GM23338 (cell line): Measurements from ENCODE around the gene AMBP. TPM values are rescaled to one million over a fixed set of nuclear protein-coding genes. Genes with fewer than 3 reads are reported as not detected.

Source experiments
- ATAC-seq: fragments of 200-7000 bp; cut with Tn5 transposase; 3 replicates; pipeline ENCODE4 v1.9.1; 2020
- DNase-seq: peaks from one replicate; pipeline ENCODE4 v3.0.0-alpha.2; 2015; ENCODE audit warnings: low spot score
- H2AFZ ChIP-seq: fragments of 200-600 bp; sonication (generic); 2 replicates; pipeline ENCODE4 v1.8.0; 2016; ENCODE audit warnings: antibody characterized with exemption, mild to moderate bottlenecking, moderate library complexity
- H3F3A ChIP-seq: fragments of 200-600 bp; sonication (generic); replicated peaks from 2 replicates; pipeline ENCODE4 v1.8.0; 2017; ENCODE audit warnings: antibody characterized with exemption, mixed run types, low read depth
- H3K27ac ChIP-seq: fragments of 200-600 bp; sonication (generic); 2 replicates; pipeline ENCODE4 v1.6.1; 2016; ENCODE audit warnings: low read depth
- H3K27me3 ChIP-seq: fragments of 200-600 bp; sonication (generic); 2 replicates; pipeline ENCODE4 v1.8.0; 2016; ENCODE audit warnings: mild to moderate bottlenecking, mixed run types, moderate library complexity; ENCODE audit not compliant: insufficient read depth
- H3K36me3 ChIP-seq: fragments of 200-600 bp; sonication (generic); 2 replicates; pipeline ENCODE4 v1.8.0; 2016; ENCODE audit warnings: mild to moderate bottlenecking; ENCODE audit not compliant: insufficient read depth
- H3K4me1 ChIP-seq: fragments of 200-600 bp; sonication (generic); 2 replicates; pipeline ENCODE4 v1.8.0; 2016; ENCODE audit warnings: mild to moderate bottlenecking, moderate library complexity; ENCODE audit not compliant: insufficient read depth
- H3K4me2 ChIP-seq: fragments of 200-600 bp; sonication (generic); 2 replicates; pipeline ENCODE4 v1.7.1; 2017; ENCODE audit warnings: mixed run types
- H3K4me3 ChIP-seq: fragments of 200-600 bp; sonication (generic); 2 replicates; pipeline ENCODE4 v1.6.1; 2016; ENCODE audit warnings: mixed run types
- H3K79me2 ChIP-seq: fragments of 200-600 bp; sonication (generic); replicated peaks from 2 replicates; pipeline ENCODE4 v1.8.0; 2017; ENCODE audit warnings: mild to moderate bottlenecking; ENCODE audit not compliant: insufficient read depth
- H3K9me2 ChIP-seq: fragments of 200-600 bp; sonication (generic); 2 replicates; pipeline ENCODE4 v1.8.0; 2017; ENCODE audit not compliant: insufficient read depth
- H4K20me1 ChIP-seq: fragments of 200-600 bp; sonication (generic); replicated peaks from 2 replicates; pipeline ENCODE4 v1.8.0; 2017; ENCODE audit warnings: mild to moderate bottlenecking; ENCODE audit not compliant: insufficient read depth
- H3K27ac Mint-ChIP-seq: 2 replicates; pipeline ENCODE4 v1.8.0; 2020; ENCODE audit warnings: inconsistent platforms, mild to moderate bottlenecking, moderate library complexity, mixed read lengths
- H3K27me3 Mint-ChIP-seq: 3 replicates; pipeline ENCODE4 v1.8.0; 2022; ENCODE audit warnings: low read depth, mild to moderate bottlenecking, moderate library complexity, mixed read lengths, inconsistent platforms; ENCODE audit not compliant: insufficient read depth, poor library complexity
- H3K36me3 Mint-ChIP-seq: 3 replicates; pipeline ENCODE4 v1.8.0; 2021; ENCODE audit warnings: low read depth, mild to moderate bottlenecking, inconsistent platforms, moderate library complexity, mixed read lengths
- H3K4me1 Mint-ChIP-seq: 3 replicates; pipeline ENCODE4 v1.8.0; 2020; ENCODE audit warnings: mild to moderate bottlenecking, inconsistent platforms, mixed read lengths
- H3K4me3 Mint-ChIP-seq: 3 replicates; pipeline ENCODE4 v1.8.0; 2021; ENCODE audit warnings: moderate library complexity, mild to moderate bottlenecking, inconsistent platforms, mixed read lengths
- H3K9me3 Mint-ChIP-seq: 3 replicates; pipeline ENCODE4 v1.8.0; 2020; ENCODE audit warnings: moderate library complexity, mild to moderate bottlenecking, inconsistent platforms, mixed read lengths
- EZH2 ChIP-seq: fragments of 200-600 bp; sonication (generic); IDR thresholded peaks from one replicate; pipeline ENCODE4 v1.8.0; 2017; ENCODE audit warnings: antibody characterized with exemption, mild to moderate bottlenecking, low read depth; ENCODE audit not compliant: unreplicated experiment
- EZH2phosphoT487 ChIP-seq: fragments of 200-600 bp; sonication (generic); IDR thresholded peaks from one replicate; pipeline ENCODE4 v1.8.1; 2018; ENCODE audit warnings: antibody characterized with exemption; ENCODE audit not compliant: unreplicated experiment
- JUNB ChIP-seq: IDR thresholded peaks from one replicate; pipeline ENCODE4 v1.6.1; 2016; ENCODE audit warnings: antibody characterized with exemption; ENCODE audit not compliant: unreplicated experiment
- POLR2AphosphoS5 ChIP-seq: IDR thresholded peaks from 2 replicates; pipeline ENCODE4 v1.6.1; 2016; ENCODE audit warnings: antibody characterized with exemption, low read depth
- polyA plus RNA-seq: library from polyadenylated mRNA; unstranded; fragments of >200 nt; fragmentation: Nextera tagmentation; extraction: Ambion mirVana; gene quantifications from 2 replicates; pipeline ENCODE4 v1.2.1, GENCODE V29; 2016
- total RNA-seq: library from RNA; depleted of rRNA; stranded (reverse); fragments of >200 nt; shearing (Covaris generic); gene quantifications from 2 replicates; pipeline ENCODE4 v1.2.3, GENCODE V29; 2014
- TF ChIP-seq, protein P1 (sequence below): IDR thresholded peaks from 2 replicates; pipeline ENCODE4 v1.6.1; 2016; ENCODE audit warnings: antibody characterized with exemption
- TF ChIP-seq, protein P2 (sequence below): IDR thresholded peaks from one replicate; pipeline ENCODE4 v1.6.1; 2018; ENCODE audit warnings: antibody characterized with exemption; ENCODE audit not compliant: unreplicated experiment
- TF ChIP-seq, protein P3 (sequence below), 2 experiments: fragments of 200-600 bp in 1 of 2; sonication (generic) in 1 of 2; conservative IDR thresholded peaks; 2 replicates each; pipeline versions ENCODE4 v1.5.1 to v1.6.1; 2016 to 2017; ENCODE audit warnings: antibody characterized with exemption in 2 of 2, low read depth in 2 of 2, mild to moderate bottlenecking in 2 of 2, moderate library complexity in 1 of 2

AMBP gene
- total and polyA plus RNA-seq, 2 experiments from 2014 or later, result 1.3 to 2.0 TPM

- TF ChIP-seq, protein P1, sequence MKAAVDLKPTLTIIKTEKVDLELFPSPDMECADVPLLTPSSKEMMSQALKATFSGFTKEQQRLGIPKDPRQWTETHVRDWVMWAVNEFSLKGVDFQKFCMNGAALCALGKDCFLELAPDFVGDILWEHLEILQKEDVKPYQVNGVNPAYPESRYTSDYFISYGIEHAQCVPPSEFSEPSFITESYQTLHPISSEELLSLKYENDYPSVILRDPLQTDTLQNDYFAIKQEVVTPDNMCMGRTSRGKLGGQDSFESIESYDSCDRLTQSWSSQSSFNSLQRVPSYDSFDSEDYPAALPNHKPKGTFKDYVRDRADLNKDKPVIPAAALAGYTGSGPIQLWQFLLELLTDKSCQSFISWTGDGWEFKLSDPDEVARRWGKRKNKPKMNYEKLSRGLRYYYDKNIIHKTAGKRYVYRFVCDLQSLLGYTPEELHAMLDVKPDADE, result no peak
- TF ChIP-seq, protein P2, sequence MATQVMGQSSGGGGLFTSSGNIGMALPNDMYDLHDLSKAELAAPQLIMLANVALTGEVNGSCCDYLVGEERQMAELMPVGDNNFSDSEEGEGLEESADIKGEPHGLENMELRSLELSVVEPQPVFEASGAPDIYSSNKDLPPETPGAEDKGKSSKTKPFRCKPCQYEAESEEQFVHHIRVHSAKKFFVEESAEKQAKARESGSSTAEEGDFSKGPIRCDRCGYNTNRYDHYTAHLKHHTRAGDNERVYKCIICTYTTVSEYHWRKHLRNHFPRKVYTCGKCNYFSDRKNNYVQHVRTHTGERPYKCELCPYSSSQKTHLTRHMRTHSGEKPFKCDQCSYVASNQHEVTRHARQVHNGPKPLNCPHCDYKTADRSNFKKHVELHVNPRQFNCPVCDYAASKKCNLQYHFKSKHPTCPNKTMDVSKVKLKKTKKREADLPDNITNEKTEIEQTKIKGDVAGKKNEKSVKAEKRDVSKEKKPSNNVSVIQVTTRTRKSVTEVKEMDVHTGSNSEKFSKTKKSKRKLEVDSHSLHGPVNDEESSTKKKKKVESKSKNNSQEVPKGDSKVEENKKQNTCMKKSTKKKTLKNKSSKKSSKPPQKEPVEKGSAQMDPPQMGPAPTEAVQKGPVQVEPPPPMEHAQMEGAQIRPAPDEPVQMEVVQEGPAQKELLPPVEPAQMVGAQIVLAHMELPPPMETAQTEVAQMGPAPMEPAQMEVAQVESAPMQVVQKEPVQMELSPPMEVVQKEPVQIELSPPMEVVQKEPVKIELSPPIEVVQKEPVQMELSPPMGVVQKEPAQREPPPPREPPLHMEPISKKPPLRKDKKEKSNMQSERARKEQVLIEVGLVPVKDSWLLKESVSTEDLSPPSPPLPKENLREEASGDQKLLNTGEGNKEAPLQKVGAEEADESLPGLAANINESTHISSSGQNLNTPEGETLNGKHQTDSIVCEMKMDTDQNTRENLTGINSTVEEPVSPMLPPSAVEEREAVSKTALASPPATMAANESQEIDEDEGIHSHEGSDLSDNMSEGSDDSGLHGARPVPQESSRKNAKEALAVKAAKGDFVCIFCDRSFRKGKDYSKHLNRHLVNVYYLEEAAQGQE, result no peak
- no peak for TF ChIP-seq EZH2phosphoT487
- no peak for TF ChIP-seq EZH2
- TF ChIP-seq POLR2AphosphoS5, result no peak
- TF ChIP-seq JUNB, result no peak
- TF ChIP-seq, protein P3, sequence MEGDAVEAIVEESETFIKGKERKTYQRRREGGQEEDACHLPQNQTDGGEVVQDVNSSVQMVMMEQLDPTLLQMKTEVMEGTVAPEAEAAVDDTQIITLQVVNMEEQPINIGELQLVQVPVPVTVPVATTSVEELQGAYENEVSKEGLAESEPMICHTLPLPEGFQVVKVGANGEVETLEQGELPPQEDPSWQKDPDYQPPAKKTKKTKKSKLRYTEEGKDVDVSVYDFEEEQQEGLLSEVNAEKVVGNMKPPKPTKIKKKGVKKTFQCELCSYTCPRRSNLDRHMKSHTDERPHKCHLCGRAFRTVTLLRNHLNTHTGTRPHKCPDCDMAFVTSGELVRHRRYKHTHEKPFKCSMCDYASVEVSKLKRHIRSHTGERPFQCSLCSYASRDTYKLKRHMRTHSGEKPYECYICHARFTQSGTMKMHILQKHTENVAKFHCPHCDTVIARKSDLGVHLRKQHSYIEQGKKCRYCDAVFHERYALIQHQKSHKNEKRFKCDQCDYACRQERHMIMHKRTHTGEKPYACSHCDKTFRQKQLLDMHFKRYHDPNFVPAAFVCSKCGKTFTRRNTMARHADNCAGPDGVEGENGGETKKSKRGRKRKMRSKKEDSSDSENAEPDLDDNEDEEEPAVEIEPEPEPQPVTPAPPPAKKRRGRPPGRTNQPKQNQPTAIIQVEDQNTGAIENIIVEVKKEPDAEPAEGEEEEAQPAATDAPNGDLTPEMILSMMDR (conservative IDR thresholded peaks at IDR 0.05; ENCODE audit: low read depth in 2 of 2), result no peak
- H3K79me2 ChIP-seq, result no peaks in the 10 kb centered on the region
- H3K9me3 Mint-ChIP-seq, result peaks cover 15% of the 10 kb centered on the region
- no peaks in the 10 kb centered on the region for H3K9me2 ChIP-seq
- H3K4me2 ChIP-seq, result no peak overlapping the region
- no peaks in the 10 kb centered on the region for H3F3A ChIP-seq
- no peaks in the 10 kb centered on the region for H3K4me1 ChIP-seq
- peaks cover 51% of the 10 kb centered on the region for H3K36me3 Mint-ChIP-seq
- DNase-seq (no peak), ATAC-seq (no peak)
- no peaks in the 10 kb centered on the region for H3K27me3 ChIP-seq
- H3K4me1 Mint-ChIP-seq, result peaks cover 6% of the 10 kb centered on the region
- no peak overlapping the region for H3K4me3 Mint-ChIP-seq
- H3K4me3 ChIP-seq, result no peak overlapping the region
- peaks cover 4% of the 10 kb centered on the region for H3K27me3 Mint-ChIP-seq
- H3K27ac ChIP-seq, result no peak overlapping the region
- H3K36me3 ChIP-seq, result no peaks in the 10 kb centered on the region; the same call in 1 of the 2 replicates
- H4K20me1 ChIP-seq, result no peaks in the 10 kb centered on the region
- no peak overlapping the region for H2AFZ ChIP-seq
- no peak overlapping the region for H3K27ac Mint-ChIP-seq
Observed at GRCh38 chr9:114027863-114028465, 50.1 kb downstream of the AMBP start.

DNA sequence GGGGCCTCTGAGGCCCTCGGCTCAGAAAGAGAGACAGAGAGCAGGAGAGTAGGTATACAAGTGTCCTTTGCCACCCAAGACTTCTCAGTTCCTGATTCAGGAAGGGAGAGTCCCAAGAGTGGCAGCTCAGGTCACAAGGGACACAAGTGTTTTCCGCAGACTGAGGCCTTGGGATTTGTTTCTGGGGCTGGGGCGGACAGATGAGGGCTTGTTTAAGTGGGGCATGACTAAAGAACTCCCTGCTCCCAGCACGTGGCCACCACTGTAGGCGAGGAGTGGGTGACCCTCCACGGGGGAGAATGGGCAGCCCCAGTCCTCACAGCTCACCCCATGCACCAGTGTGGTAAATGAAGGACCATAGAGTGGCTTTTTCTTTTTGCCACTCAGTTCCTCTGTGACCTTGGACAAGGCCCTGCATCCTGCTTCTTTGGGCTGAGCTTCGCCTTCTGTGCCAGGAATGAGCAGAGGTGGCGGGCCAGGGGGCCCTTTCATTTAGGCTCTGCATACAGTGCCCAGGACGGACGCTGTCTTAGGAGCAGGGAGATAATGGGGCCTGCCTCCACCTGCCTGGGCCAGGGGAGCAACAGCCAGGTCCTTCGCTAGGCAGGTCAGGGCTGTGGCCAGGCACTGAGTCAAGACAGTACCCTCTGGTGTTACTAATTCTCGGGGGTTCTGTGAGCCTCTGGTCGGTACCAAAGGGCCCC lies 50.8 kb downstream of the AMBP start:
- no peak overlapping the region for H3K4me3 ChIP-seq
- no peaks in the 10 kb centered on the region for H3K79me2 ChIP-seq
- no peaks in the 10 kb centered on the region for H3K9me2 ChIP-seq
- H3F3A ChIP-seq, result no peaks in the 10 kb centered on the region
- no peak for ATAC-seq
- H3K4me1 ChIP-seq, result no peaks in the 10 kb centered on the region
- DNase-seq, result no peak
- no peak overlapping the region for H3K4me2 ChIP-seq
- no peak overlapping the region for H3K27ac ChIP-seq
- peaks cover 6% of the 10 kb centered on the region for H3K4me1 Mint-ChIP-seq
- H3K36me3 ChIP-seq, result no peaks in the 10 kb centered on the region; the same call in 1 of the 2 replicates
- H3K4me3 Mint-ChIP-seq, result no peak overlapping the region
- peaks cover 15% of the 10 kb centered on the region for H3K9me3 Mint-ChIP-seq
- H4K20me1 ChIP-seq, result no peaks in the 10 kb centered on the region
- peak overlapping the region; percentile 15 for H3K27ac Mint-ChIP-seq
- peaks cover 51% of the 10 kb centered on the region for H3K36me3 Mint-ChIP-seq
- H3K27me3 ChIP-seq, result no peaks in the 10 kb centered on the region
- peaks cover 1% of the 10 kb centered on the region for H3K27me3 Mint-ChIP-seq
- no peak overlapping the region for H2AFZ ChIP-seq
- TF ChIP-seq EZH2, result no peak
